Neural cell (in vitro differentiated cells): ENCODE data around the gene GRIP1. TPM values are rescaled to one million over a fixed set of nuclear protein-coding genes. Genes with fewer than 3 reads are reported as not detected.

Source experiments
- H2AFZ ChIP-seq: fragments of 200-600, 300-800 bp; sonication (generic), shearing (Covaris generic); 2 replicates; pipeline ENCODE4 v1.6.0; 2014; ENCODE audit warnings: low read depth, mild to moderate bottlenecking, antibody characterized with exemption, low read length, moderate library complexity
- H3F3A ChIP-seq: fragments of 200-600 bp; shearing (Covaris generic); 2 replicates; pipeline ENCODE4 v1.6.1; 2016; ENCODE audit warnings: mild to moderate bottlenecking, moderate library complexity, mixed read lengths, antibody characterized with exemption, low read length; ENCODE audit not compliant: insufficient read depth, poor library complexity, severe bottlenecking
- H3K27ac ChIP-seq: fragments of 200-600, 300-800 bp; sonication (generic), shearing (Covaris generic); 2 replicates; pipeline ENCODE4 v1.5.1; 2014; ENCODE audit warnings: mild to moderate bottlenecking, low read length, moderate library complexity
- H3K27me3 ChIP-seq: fragments of 300-800, 200-600 bp; sonication (generic), shearing (Covaris generic); 2 replicates; pipeline ENCODE4 v1.6.0; 2014; ENCODE audit warnings: mild to moderate bottlenecking, low read depth, low read length, moderate library complexity; ENCODE audit not compliant: insufficient read depth
- H3K36me3 ChIP-seq: fragments of 300-800, 200-600 bp; sonication (generic), shearing (Covaris generic); 2 replicates; pipeline ENCODE4 v1.5.1; 2014; ENCODE audit warnings: mild to moderate bottlenecking, antibody characterized with exemption, low read length, moderate library complexity; ENCODE audit not compliant: insufficient read depth
- H3K4me2 ChIP-seq: fragments of 300-800, 200-600 bp; sonication (generic), shearing (Covaris generic); 2 replicates; pipeline ENCODE4 v1.6.0; 2014; ENCODE audit warnings: mild to moderate bottlenecking, low read length
- H3K4me3 ChIP-seq: fragments of 300-800, 200-600 bp; sonication (generic), shearing (Covaris generic); 2 replicates; pipeline ENCODE4 v1.5.1; 2014; ENCODE audit warnings: mild to moderate bottlenecking, low read length, moderate library complexity
- H3K79me2 ChIP-seq: fragments of 200-600 bp; shearing (Covaris generic); replicated peaks from 2 replicates; pipeline ENCODE4 v1.6.0; 2014; ENCODE audit warnings: mild to moderate bottlenecking, low read length, moderate library complexity; ENCODE audit not compliant: insufficient read depth
- H3K9ac ChIP-seq: fragments of 300-800, 200-600 bp; sonication (generic), shearing (Covaris generic); 2 replicates; pipeline ENCODE4 v1.6.1; 2016; ENCODE audit warnings: mild to moderate bottlenecking, low read length, mixed read lengths
- H3K9me2 ChIP-seq: fragments of 200-600 bp; shearing (Covaris generic); 2 replicates; pipeline ENCODE4 v1.6.1; 2016; ENCODE audit warnings: mild to moderate bottlenecking, low read length, mixed read lengths; ENCODE audit not compliant: insufficient read depth
- H3K9me3 ChIP-seq: fragments of 200-600, 300-800 bp; sonication (generic), shearing (Covaris generic); 2 replicates; pipeline ENCODE4 v1.6.1; 2016; ENCODE audit warnings: mild to moderate bottlenecking, mixed run types, low read length, moderate library complexity, mixed read lengths
- H4K20me1 ChIP-seq: fragments of 200-600 bp; shearing (Covaris generic); 2 replicates; pipeline ENCODE4 v1.6.1; 2016; ENCODE audit warnings: mild to moderate bottlenecking, mixed run types; ENCODE audit not compliant: insufficient read depth
- EP300 ChIP-seq: fragments of 450-650 bp; conservative IDR thresholded peaks from 2 replicates; pipeline ENCODE4 v1.6.1; 2014; ENCODE audit warnings: antibody characterized with exemption, mild to moderate bottlenecking, moderate library complexity; ENCODE audit not compliant: poor library complexity, severe bottlenecking
- EZH2 ChIP-seq: fragments of 200-600, 300-800 bp; shearing (Covaris generic), sonication (generic); IDR thresholded peaks from 2 replicates; pipeline ENCODE4 v1.6.1; 2014; ENCODE audit warnings: antibody characterized with exemption, low read length, borderline replicate concordance, mild to moderate bottlenecking; ENCODE audit not compliant: insufficient read depth, poor library complexity, severe bottlenecking
- MXI1 ChIP-seq: fragments of 450-650 bp; conservative IDR thresholded peaks from 2 replicates; pipeline ENCODE4 v1.6.1; 2014; ENCODE audit warnings: antibody characterized with exemption, mild to moderate bottlenecking; ENCODE audit not compliant: poor library complexity, severe bottlenecking
- POLR2AphosphoS5 ChIP-seq: IDR thresholded peaks from 2 replicates; pipeline ENCODE4 v1.6.1; 2012
- RAD21 ChIP-seq: fragments of 450-650 bp; conservative IDR thresholded peaks from 2 replicates; pipeline ENCODE4 v1.6.1; 2014; ENCODE audit warnings: antibody characterized with exemption, mild to moderate bottlenecking, moderate library complexity
- REST ChIP-seq: IDR thresholded peaks from 2 replicates; pipeline ENCODE4 v1.6.1; 2012; ENCODE audit warnings: borderline replicate concordance
- SMC3 ChIP-seq: fragments of 450-650 bp; conservative IDR thresholded peaks from 2 replicates; pipeline ENCODE4 v1.6.1; 2014; ENCODE audit warnings: antibody characterized with exemption, mild to moderate bottlenecking, moderate library complexity; ENCODE audit not compliant: poor library complexity
- TAF1 ChIP-seq: IDR thresholded peaks from 2 replicates; pipeline ENCODE4 v1.6.1; 2012; ENCODE audit warnings: low read depth
- polyA plus RNA-seq: library from polyadenylated mRNA; depleted of rRNA; stranded (reverse); fragments of >200 nt; gene quantifications from 2 replicates; pipeline ENCODE4 v1.2.3, GENCODE V29; 2014
- TF ChIP-seq, protein P1 (sequence below): fragments of 450-650 bp; IDR thresholded peaks from 2 replicates; pipeline ENCODE4 v1.5.1; 2014; ENCODE audit warnings: antibody characterized with exemption, mild to moderate bottlenecking, moderate library complexity; ENCODE audit not compliant: poor library complexity, severe bottlenecking

GRIP1 gene
- polyA plus RNA-seq, 1 donor from 2014 or later, result 41.1 TPM

- Histone ChIP-seq H3K36me3 (peaks cover 5% of the 10 kb centered on the region), H3F3A (no peaks in the 10 kb centered on the region), H4K20me1 (no peaks in the 10 kb centered on the region), H2AFZ (no peak overlapping the region), H3K27ac (no peak overlapping the region), H3K79me2 (no peaks in the 10 kb centered on the region), H3K9me3 (no peaks in the 10 kb centered on the region), H3K4me2 (no peak overlapping the region), H3K27me3 (no peaks in the 10 kb centered on the region), H3K9ac (no peak overlapping the region), H3K9me2 (no peaks in the 10 kb centered on the region), H3K4me3 (no peak overlapping the region)
- no peak for TF ChIP-seq TAF1
- TF ChIP-seq, protein P1, sequence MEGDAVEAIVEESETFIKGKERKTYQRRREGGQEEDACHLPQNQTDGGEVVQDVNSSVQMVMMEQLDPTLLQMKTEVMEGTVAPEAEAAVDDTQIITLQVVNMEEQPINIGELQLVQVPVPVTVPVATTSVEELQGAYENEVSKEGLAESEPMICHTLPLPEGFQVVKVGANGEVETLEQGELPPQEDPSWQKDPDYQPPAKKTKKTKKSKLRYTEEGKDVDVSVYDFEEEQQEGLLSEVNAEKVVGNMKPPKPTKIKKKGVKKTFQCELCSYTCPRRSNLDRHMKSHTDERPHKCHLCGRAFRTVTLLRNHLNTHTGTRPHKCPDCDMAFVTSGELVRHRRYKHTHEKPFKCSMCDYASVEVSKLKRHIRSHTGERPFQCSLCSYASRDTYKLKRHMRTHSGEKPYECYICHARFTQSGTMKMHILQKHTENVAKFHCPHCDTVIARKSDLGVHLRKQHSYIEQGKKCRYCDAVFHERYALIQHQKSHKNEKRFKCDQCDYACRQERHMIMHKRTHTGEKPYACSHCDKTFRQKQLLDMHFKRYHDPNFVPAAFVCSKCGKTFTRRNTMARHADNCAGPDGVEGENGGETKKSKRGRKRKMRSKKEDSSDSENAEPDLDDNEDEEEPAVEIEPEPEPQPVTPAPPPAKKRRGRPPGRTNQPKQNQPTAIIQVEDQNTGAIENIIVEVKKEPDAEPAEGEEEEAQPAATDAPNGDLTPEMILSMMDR, result no peak
- no peak for TF ChIP-seq EZH2
- no peak for TF ChIP-seq SMC3
- no peak for TF ChIP-seq RAD21
- no peak for TF ChIP-seq REST
- no peak for TF ChIP-seq MXI1
- no peak for TF ChIP-seq POLR2AphosphoS5
- TF ChIP-seq EP300, result no peak
Measured at GRCh38 chr12:66371982-66372381, 306.9 kb downstream of the GRIP1 start.

GRCh38 chr12:66367015-66367667 is 311.7 kb downstream of the GRIP1 start:
- Histone ChIP-seq H3F3A (no peaks in the 10 kb centered on the region), H3K4me2 (no peak overlapping the region), H3K36me3 (peaks cover 5% of the 10 kb centered on the region), H3K27ac (no peak overlapping the region), H2AFZ (no peak overlapping the region), H3K27me3 (no peaks in the 10 kb centered on the region), H4K20me1 (no peaks in the 10 kb centered on the region), H3K4me3 (no peak overlapping the region), H3K9me2 (no peaks in the 10 kb centered on the region), H3K79me2 (no peaks in the 10 kb centered on the region), H3K9ac (no peak overlapping the region), H3K9me3 (no peaks in the 10 kb centered on the region)
- TF ChIP-seq RAD21 (no peak), TAF1 (no peak), SMC3 (no peak), EP300 (no peak), REST (no peak), EZH2 (no peak), POLR2AphosphoS5 (no peak), MXI1 (no peak)
- TF ChIP-seq, protein P1, result no peak
